ACC112 (cell line): ENCODE measurements around the gene SLC8A2.

Source experiments
- H2AFZ ChIP-seq: fragments of 200-600 bp; sonication (generic); one replicate; pipeline ENCODE4 v1.6.0; 2017; ENCODE audit warnings: antibody characterized with exemption, low read length; ENCODE audit not compliant: unreplicated experiment
- H3K27ac ChIP-seq: fragments of 200-600 bp; sonication (generic); 2 replicates; pipeline ENCODE4 v1.5.1; 2014; ENCODE audit warnings: low read depth, mild to moderate bottlenecking, antibody characterized with exemption, low read length, moderate library complexity
- H3K27me3 ChIP-seq: fragments of 200-600 bp; sonication (generic); 2 replicates; pipeline ENCODE4 v1.6.1; 2014; ENCODE audit warnings: mild to moderate bottlenecking, antibody characterized with exemption, low read length, moderate library complexity, mixed read lengths; ENCODE audit not compliant: insufficient read depth
- H3K36me3 ChIP-seq: fragments of 200-600 bp; sonication (generic); 2 replicates; pipeline ENCODE4 v1.6.1; 2016; ENCODE audit warnings: mild to moderate bottlenecking, antibody characterized with exemption, low read length, moderate library complexity, mixed read lengths; ENCODE audit not compliant: insufficient read depth
- H3K4me1 ChIP-seq: fragments of 200-600 bp; sonication (generic); one replicate; pipeline ENCODE4 v1.6.1; 2016; ENCODE audit warnings: low read length, mixed read lengths; ENCODE audit not compliant: insufficient read depth, unreplicated experiment, control insufficient read depth
- H3K4me3 ChIP-seq: fragments of 200-600 bp; sonication (generic); 2 replicates; pipeline ENCODE4 v1.5.1; 2014; ENCODE audit warnings: mild to moderate bottlenecking, low read depth, low read length
- H3K79me2 ChIP-seq: fragments of 200-600 bp; sonication (generic); one replicate; pipeline ENCODE4 v1.6.0; 2016; ENCODE audit warnings: low read length; ENCODE audit not compliant: control insufficient read depth, unreplicated experiment, insufficient read depth

SLC8A2 gene

DNA sequence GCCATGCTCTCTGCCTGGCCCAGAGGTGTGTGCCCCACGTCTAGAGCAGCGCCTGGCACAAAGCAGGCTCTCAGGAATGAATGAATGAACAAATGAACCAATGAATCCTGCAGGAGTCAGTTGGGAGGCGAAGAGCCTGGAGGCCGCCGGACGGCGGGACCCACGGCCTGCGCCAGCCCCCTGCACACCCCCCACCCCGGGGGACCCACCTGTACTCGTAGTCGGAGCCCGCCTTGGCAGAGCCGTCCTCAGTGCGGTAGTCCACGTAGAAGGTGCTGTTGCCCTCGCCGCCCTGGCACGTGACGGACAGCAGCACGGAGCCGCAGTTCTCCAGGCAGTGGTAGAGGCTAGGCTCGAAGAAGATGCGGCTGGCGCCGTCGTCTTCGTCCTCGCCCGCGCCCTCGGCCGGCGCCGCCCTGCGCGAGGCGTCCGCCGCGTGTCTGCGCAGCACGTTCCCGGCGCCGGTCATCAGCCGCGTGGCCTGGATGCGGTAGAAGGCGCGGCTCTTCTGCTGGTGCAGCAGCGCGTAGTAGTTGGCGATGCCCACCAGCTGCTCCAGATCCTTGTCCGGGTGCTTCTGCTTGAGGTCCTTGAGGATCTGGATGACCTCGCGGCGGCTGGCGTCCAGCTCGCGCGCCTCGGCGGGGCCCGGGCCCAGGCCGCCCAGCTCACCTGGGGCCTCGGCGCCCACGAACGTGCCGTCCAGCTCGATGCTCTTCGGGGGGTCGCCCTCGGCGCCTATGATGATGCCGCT, 14.8 kb downstream of the SLC8A2 start:
- H3K4me3 ChIP-seq: no peak overlapping the region
- peaks cover 52% of the 10 kb centered on the region for H3K27me3 ChIP-seq
- H2AFZ ChIP-seq: no peak overlapping the region
- H3K79me2 ChIP-seq: no peaks in the 10 kb centered on the region
- no peaks in the 10 kb centered on the region for H3K4me1 ChIP-seq
- no peaks in the 10 kb centered on the region for H3K36me3 ChIP-seq
- no peak overlapping the region for H3K27ac ChIP-seq

DNA sequence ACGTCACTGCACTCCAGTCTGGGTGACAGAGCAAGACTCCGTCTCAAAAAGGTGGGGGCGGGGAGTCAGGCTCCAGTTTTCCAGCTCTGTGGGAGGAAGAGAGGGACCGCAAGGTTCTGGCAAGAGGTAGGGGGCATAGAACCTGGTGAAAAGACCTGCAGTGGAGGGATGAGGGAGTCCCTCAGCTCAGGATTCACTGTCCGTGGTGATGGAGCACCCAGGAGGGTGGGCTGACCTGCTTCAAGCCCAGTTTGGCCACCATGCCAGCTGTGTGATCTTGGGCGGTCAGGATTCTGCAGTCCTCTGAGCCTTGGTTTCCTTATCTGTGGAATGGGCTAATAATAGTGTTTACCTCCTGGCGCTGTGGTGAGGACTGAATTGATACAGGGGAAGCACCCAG, 21.2 kb downstream of the SLC8A2 start:
- H3K36me3 ChIP-seq: no peaks in the 10 kb centered on the region
- peaks cover 60% of the 10 kb centered on the region for H3K27me3 ChIP-seq
- H3K79me2 ChIP-seq: no peaks in the 10 kb centered on the region
- no peak overlapping the region for H2AFZ ChIP-seq
- no peak overlapping the region for H3K27ac ChIP-seq
- H3K4me3 ChIP-seq: no peak overlapping the region
- no peaks in the 10 kb centered on the region for H3K4me1 ChIP-seq

DNA sequence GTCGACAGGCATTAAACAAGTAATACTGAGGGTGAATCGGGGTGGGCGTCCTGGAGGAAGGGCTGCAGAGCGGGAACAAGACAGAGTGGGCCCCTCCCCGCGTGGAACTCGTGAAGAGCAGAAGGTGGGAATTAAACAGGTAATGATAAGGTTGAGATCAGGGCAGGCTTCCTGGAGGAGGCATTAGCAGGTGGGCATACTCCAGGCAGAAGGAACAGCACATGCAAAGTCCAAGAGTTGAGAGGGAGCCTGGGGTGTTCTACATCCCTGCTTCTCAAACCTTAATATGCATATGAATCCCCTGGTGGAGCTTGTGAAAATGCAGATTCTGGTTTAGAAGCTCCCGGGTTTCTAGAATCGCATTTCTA, 23.3 kb downstream of the SLC8A2 start:
- Histone ChIP-seq H3K27me3 (peaks cover 72% of the 10 kb centered on the region), H3K36me3 (no peaks in the 10 kb centered on the region), H3K4me3 (peak overlapping the region; percentile 44; the same call in 1 of the 2 replicates), H3K79me2 (no peaks in the 10 kb centered on the region), H3K27ac (no peak overlapping the region), H2AFZ (no peak overlapping the region), H3K4me1 (no peaks in the 10 kb centered on the region)

DNA sequence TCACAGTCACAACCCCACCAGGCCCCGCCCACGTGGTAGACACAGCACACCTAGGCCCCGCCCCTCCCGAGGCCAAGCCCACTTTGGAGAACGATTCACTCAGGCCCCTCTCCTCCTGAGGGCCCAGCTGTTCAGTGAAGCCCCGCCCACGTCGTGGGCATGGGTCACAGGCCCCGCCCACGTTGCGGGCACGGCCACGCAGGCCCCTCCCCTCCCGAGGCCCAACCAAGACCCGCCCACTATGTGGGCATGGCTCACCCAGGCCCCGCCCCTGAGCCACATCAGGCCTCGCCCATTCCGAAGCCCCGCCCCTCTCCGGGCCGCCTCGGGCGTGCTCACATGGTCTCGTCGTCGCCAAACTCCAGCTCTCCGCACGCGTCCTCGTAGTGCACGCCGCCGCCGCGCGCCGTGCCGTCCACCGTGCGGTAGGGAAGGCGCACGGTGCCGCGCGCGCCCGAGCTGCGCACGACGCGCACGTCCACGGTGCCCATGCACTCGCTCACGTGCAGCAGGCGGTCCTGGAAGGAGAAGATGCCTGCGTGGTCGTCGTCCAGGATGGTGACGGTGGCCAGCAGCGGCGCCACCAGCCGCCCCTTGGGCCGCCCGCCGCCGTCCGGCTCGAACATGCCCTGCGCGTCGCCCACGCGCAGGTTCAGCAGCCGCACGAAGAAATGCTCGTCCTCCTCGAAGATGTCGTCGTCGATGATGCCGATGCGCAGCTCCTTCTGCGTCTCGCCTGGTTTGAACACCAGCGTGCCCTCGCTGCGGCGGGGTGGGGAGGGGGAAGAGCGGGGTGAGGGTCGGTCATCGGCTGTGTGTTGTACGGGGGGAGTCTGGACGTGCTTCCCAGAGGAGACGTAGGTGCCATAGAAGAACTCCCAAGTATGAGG, 24.0 kb downstream of the SLC8A2 start:
- Histone ChIP-seq H3K4me1 (no peaks in the 10 kb centered on the region), H3K4me3 (peak overlapping the region; percentile 44), H2AFZ (no peak overlapping the region), H3K27me3 (peaks cover 75% of the 10 kb centered on the region), H3K36me3 (no peaks in the 10 kb centered on the region), H3K27ac (no peak overlapping the region), H3K79me2 (no peaks in the 10 kb centered on the region)

DNA sequence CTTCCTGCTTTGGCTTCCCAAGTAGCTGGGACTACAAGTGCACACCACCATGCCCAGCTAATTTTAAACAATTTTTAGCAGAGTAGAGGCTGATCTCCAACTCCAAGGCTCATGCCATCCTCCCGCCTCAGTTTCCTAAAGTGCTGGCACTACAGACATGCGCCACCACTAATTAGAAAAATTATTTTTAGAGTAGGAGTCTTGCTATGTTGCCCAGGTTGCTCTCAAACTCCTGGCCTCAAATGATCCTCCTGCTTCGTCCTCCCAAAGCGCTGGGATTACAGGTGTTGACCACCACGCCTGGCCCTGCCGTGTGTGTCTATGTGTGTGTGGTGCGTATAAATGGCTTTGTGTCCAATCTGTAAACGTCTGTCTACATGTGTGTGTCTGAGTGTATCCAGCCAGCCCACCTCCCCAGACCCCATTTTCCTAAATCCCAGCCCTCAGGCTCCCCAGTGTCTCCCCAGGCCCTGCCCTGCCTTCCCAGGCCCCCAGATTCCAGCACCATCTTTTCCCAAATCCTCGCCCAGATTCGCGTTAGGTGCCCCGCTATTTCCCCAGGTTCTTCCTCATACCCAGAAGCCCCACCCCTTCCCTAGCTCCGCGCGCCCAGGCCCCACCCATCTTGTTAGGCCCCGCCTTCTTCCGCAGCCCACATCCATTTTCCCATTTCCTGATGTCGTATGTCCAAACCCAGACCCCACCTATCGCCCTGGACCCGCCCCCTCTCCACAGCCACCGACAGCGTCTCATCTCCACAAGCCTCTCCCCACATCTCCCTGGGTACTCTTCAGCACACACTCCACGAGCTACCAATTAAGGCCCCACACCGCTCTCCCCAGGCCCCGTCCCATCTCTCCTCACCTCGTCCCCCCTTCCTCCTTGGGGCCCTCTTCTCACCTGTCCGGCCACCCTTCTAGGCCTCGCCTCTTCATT, 24.9 kb downstream of the SLC8A2 start:
- Histone ChIP-seq H3K27ac (no peak overlapping the region), H3K79me2 (no peaks in the 10 kb centered on the region), H3K36me3 (no peaks in the 10 kb centered on the region), H3K4me3 (peak overlapping the region; percentile 44), H3K27me3 (peaks cover 77% of the 10 kb centered on the region), H3K4me1 (no peaks in the 10 kb centered on the region), H2AFZ (no peak overlapping the region)

DNA sequence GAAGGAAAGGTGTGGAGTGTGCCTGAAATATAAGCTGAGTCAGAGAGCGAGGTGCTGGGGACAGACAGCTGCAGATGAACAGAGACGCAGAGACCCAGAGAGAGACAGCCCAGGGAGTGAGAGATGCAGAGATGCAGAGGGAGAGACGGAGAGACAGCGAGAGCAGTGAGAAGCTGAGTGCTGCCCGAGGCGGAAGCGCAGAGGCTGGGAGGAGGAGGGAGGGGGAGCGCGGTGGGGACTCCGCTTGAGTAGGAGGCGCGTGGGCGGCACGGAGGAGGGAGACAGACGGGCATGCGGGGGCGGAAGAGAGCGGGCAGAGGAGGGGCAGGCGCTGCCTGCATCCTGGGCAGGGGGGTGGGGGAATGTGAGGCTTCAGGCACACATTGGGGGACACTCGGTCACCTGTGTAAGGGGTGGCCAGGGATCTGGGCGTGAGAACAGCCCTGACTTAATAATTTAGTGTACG, 25.7 kb downstream of the SLC8A2 start:
- Histone ChIP-seq H3K36me3 (no peaks in the 10 kb centered on the region), H3K27ac (no peak overlapping the region), H3K79me2 (no peaks in the 10 kb centered on the region), H3K27me3 (peaks cover 74% of the 10 kb centered on the region), H2AFZ (no peak overlapping the region), H3K4me1 (no peaks in the 10 kb centered on the region), H3K4me3 (no peak overlapping the region)

DNA sequence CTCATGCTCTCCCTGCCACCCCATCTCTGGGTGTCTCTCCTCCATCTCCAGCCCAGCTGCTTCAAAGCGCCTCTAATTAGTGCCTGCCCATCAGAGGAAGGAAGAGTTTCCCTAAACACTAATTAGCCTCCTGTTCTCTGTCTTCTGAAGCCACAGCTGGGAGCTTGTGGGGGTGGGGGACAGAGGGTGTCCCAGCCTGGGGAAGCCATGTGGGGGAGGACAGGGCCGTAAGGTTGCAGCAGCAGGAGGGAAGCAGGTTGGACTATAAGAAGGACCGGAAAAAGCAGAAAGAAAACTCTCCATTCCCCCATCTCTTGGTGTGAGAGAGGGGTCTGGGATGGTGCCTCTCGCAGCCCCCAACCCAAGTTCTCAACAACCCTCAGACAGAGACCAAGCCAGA, 26.2 kb downstream of the SLC8A2 start:
- H3K79me2 ChIP-seq: no peaks in the 10 kb centered on the region
- peaks cover 74% of the 10 kb centered on the region for H3K27me3 ChIP-seq
- H2AFZ ChIP-seq: no peak overlapping the region
- H3K27ac ChIP-seq: no peak overlapping the region
- H3K4me3 ChIP-seq: no peak overlapping the region
- no peaks in the 10 kb centered on the region for H3K4me1 ChIP-seq
- no peaks in the 10 kb centered on the region for H3K36me3 ChIP-seq

DNA sequence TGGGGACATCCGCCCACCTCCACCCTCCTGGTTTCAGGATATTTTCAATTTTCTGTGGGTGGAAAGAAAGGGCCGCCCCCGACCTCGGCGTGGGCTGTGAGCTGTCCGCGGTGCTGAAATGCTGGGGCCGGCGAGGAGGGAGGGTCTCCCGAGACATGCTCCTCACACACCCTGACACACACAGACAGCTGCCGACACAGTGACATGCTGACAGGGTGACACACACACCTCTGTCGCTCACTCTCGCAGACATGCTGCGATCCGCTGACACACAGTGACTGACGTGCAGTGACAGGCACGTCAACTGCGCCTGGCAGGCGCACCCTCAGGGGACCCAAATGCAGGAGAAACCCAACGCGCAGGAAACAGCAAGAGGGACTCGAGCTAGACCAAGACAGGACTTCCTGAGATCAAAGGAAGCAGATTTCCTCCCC, 27.3 kb downstream of the SLC8A2 start:
- H3K27ac ChIP-seq: no peak overlapping the region
- H3K27me3 ChIP-seq: peaks cover 67% of the 10 kb centered on the region
- no peak overlapping the region for H2AFZ ChIP-seq
- no peaks in the 10 kb centered on the region for H3K4me1 ChIP-seq
- no peaks in the 10 kb centered on the region for H3K36me3 ChIP-seq
- H3K79me2 ChIP-seq: no peaks in the 10 kb centered on the region
- no peak overlapping the region for H3K4me3 ChIP-seq

DNA sequence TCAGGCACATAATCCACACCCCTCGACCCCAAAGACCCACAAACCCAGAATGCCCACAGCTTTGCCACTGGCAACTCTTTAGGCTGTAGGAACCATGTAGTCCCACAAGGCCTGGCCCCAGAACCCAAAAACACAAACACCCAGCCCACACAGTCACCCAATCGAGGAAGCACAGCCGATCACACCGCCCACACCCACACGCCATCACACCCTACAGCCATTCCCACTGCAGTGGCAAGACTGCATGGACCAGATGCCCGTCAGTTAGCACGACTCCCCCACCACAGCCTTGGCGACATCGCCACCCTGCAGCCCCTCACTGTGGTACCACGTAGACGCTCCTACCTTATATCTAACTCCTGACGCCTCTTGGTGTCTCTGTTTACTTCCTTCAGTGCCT, 28.4 kb downstream of the SLC8A2 start:
- Histone ChIP-seq H3K4me1 (no peaks in the 10 kb centered on the region), H3K4me3 (no peak overlapping the region), H3K27me3 (peaks cover 56% of the 10 kb centered on the region), H3K27ac (no peak overlapping the region), H2AFZ (no peak overlapping the region), H3K36me3 (no peaks in the 10 kb centered on the region), H3K79me2 (no peaks in the 10 kb centered on the region)

DNA sequence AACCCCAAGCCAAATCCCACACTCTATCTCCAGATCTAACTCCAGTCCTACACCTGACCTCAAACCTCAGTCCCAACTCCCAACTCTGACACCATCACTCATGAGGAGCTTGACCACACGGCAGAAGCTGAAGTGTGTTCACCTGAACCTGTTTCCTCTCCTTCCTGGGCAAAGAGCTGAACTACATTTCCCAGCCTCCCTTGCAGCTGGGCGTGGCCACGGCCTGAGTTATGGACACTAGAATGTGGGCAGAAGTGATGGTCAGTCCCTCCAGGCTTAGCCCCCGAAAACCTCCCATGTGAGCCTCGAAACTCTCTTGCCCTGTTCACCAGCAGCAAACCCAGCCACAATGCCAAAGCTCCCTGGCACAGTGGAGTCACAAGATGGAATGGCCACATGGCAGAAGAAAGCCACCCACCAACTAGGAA, 32.9 kb downstream of the SLC8A2 start:
- Histone ChIP-seq H2AFZ (no peak overlapping the region), H3K27me3 (peaks cover 14% of the 10 kb centered on the region), H3K79me2 (no peaks in the 10 kb centered on the region), H3K27ac (no peak overlapping the region), H3K4me3 (no peak overlapping the region), H3K4me1 (no peaks in the 10 kb centered on the region), H3K36me3 (no peaks in the 10 kb centered on the region)
